GM12891 (cell line): ENCODE measurements around the gene LGR5.

ENCODE experiments used
- POLR2A ChIP-seq: IDR thresholded peaks from 2 replicates; pipeline ENCODE4 v1.6.1; 2011; ENCODE audit warnings: low read depth, low read length, control low read depth
- POLR2AphosphoS5 ChIP-seq: IDR thresholded peaks from 2 replicates; pipeline ENCODE4 v1.6.1; 2011; ENCODE audit warnings: low read depth, low read length, control low read depth
- TAF1 ChIP-seq: IDR thresholded peaks from 2 replicates; pipeline ENCODE4 v1.6.1; 2011; ENCODE audit warnings: low read depth, low read length, control low read depth

GRCh38 chr12:71420775-71421406 is 18.7 kb upstream of the LGR5 start:
- TF ChIP-seq TAF1 (no peak), POLR2A (no peak), POLR2AphosphoS5 (no peak)
